Lung (tissue), 12 donors: ENCODE measurements around the gene LMBR1. TPM values are rescaled to one million over a fixed set of nuclear protein-coding genes. Genes with fewer than 3 reads are reported as not detected.

Experiments used
- ATAC-seq: fragments of 200-7000 bp; cut with Tn5 transposase; one replicate; pipeline ENCODE4 v1.9.1; 2020; ENCODE audit warnings: moderate number of reproducible peaks; ENCODE audit not compliant: insufficient read depth, low FRiP score
- DNase-seq, 3 donors: peaks; one replicate each; pipeline ENCODE4 v3.0.0-alpha.2; 2013 to 2017
- H3K27ac ChIP-seq, 2 donors: one replicate each; pipeline ENCODE4 v1.5.1; 2013; ENCODE audit warnings: mild to moderate bottlenecking in 2 of 2, moderate library complexity in 2 of 2, control low read depth in 1 of 2, inconsistent platforms in 1 of 2, low read depth in 1 of 2, low read length in 1 of 2
- H3K27me3 ChIP-seq, 3 donors: one replicate each; pipeline ENCODE4 v1.5.1; 2013; ENCODE audit warnings: low read length in 2 of 3; ENCODE audit not compliant: control insufficient read depth in 3 of 3, insufficient read depth in 3 of 3
- H3K36me3 ChIP-seq, 4 donors: one replicate each; pipeline ENCODE4 v1.5.1; 2013; ENCODE audit warnings: low read length in 4 of 4, mild to moderate bottlenecking in 1 of 4, moderate library complexity in 1 of 4; ENCODE audit not compliant: control insufficient read depth in 4 of 4, insufficient read depth in 4 of 4
- H3K4me1 ChIP-seq, 5 donors: one replicate each; pipeline ENCODE4 v1.5.1; 2013; ENCODE audit warnings: low read length in 5 of 5, mild to moderate bottlenecking in 2 of 5, moderate library complexity in 1 of 5; ENCODE audit not compliant: control insufficient read depth in 5 of 5, insufficient read depth in 5 of 5
- H3K4me3 ChIP-seq: one replicate; pipeline ENCODE4 v1.5.1; 2013; ENCODE audit warnings: mild to moderate bottlenecking, control low read depth, moderate library complexity
- H3K9ac ChIP-seq, 2 donors: one replicate each; pipeline ENCODE4 v1.5.1; 2013; ENCODE audit warnings: low read length in 2 of 2, control low read depth in 1 of 2; ENCODE audit not compliant: insufficient read depth in 1 of 2
- H3K9me3 ChIP-seq, 4 donors: one replicate each; pipeline ENCODE4 v1.5.1; 2013; ENCODE audit warnings: low read length in 3 of 4, mild to moderate bottlenecking in 1 of 4, moderate library complexity in 1 of 4; ENCODE audit not compliant: control insufficient read depth in 4 of 4, insufficient read depth in 3 of 4
- WGBS, 2 donors: extraction: QIAGEN DNeasy Blood & Tissue Kit; methylation state at CpG; one replicate each; pipeline ENCODE4 v1.1.7; 2013; 5-methylcytosine and 5-hydroxymethylcytosine counted together
- polyA plus RNA-seq, 2 donors: library from polyadenylated mRNA; stranded (reverse); fragments of 200-250 nt; gene quantifications; one replicate each; pipeline ENCODE4 v1.2.1, GENCODE V29; 2013
- total RNA-seq, 2 donors: library from RNA; depleted of rRNA in 1 of 2; stranded (reverse); fragments of >200 nt in 1 of 2; gene quantifications; one replicate each; pipeline ENCODE4 v1.2.1, GENCODE V29; 2014 to 2021
- TF ChIP-seq, protein P1 (sequence below): IDR thresholded peaks from 2 replicates; pipeline ENCODE4 v1.5.1; 2012; ENCODE audit warnings: mild to moderate bottlenecking; ENCODE audit errors: control extremely low read depth, extremely low read depth
- donor health status: control.
- donor health status: control.
- donor health status: Bipolar disorder and iron deficiency.
- donor health status: healthy.
- donor health status: DM: yes; HTN: yes; CAD: no.

The LMBR1 gene
- total and polyA plus RNA-seq, 4 donors: 9.7 to 119 (median 45.0) TPM

DNA sequence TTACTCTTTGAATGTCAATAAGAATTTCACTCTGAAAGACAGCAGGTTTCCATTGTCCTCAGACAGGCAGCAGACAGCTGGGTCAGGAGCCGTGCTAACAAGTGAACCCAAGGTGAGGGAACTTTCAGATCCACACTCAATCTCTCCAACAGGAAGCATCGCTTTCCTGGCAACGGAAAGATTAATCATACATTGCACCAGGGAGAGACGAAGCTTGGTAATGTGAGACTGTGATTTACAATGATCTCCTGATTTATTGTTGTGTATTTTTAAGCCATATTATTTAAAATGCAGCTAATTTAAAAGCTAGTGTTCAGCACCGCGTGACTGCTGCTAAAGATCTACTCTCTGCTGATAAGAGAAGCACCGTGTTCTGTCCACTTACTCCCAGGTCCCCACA lies 39.0 kb upstream of the LMBR1 start:
- Histone ChIP-seq H3K27me3 (peaks cover 0 to 2% (median 0%) of the 10 kb centered on the region in 3 donors), H3K27ac (no peak overlapping the region), H3K4me1 (peaks cover 0 to 5% (median 0%) of the 10 kb centered on the region in 5 donors), H3K9me3 (no peaks in the 10 kb centered on the region), H3K9ac (no peak overlapping the region), H3K4me3 (no peak overlapping the region), H3K36me3 (no peaks in the 10 kb centered on the region)
- TF ChIP-seq, protein P1, sequence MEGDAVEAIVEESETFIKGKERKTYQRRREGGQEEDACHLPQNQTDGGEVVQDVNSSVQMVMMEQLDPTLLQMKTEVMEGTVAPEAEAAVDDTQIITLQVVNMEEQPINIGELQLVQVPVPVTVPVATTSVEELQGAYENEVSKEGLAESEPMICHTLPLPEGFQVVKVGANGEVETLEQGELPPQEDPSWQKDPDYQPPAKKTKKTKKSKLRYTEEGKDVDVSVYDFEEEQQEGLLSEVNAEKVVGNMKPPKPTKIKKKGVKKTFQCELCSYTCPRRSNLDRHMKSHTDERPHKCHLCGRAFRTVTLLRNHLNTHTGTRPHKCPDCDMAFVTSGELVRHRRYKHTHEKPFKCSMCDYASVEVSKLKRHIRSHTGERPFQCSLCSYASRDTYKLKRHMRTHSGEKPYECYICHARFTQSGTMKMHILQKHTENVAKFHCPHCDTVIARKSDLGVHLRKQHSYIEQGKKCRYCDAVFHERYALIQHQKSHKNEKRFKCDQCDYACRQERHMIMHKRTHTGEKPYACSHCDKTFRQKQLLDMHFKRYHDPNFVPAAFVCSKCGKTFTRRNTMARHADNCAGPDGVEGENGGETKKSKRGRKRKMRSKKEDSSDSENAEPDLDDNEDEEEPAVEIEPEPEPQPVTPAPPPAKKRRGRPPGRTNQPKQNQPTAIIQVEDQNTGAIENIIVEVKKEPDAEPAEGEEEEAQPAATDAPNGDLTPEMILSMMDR: no peak
- WGBS, 2 donors: 16 to 17% methylated on average over 7 of the region's 7 CpGs
- ATAC-seq: no peak
- DNase-seq: peak in 2 of 3 donors; percentile 16 to 32

DNA sequence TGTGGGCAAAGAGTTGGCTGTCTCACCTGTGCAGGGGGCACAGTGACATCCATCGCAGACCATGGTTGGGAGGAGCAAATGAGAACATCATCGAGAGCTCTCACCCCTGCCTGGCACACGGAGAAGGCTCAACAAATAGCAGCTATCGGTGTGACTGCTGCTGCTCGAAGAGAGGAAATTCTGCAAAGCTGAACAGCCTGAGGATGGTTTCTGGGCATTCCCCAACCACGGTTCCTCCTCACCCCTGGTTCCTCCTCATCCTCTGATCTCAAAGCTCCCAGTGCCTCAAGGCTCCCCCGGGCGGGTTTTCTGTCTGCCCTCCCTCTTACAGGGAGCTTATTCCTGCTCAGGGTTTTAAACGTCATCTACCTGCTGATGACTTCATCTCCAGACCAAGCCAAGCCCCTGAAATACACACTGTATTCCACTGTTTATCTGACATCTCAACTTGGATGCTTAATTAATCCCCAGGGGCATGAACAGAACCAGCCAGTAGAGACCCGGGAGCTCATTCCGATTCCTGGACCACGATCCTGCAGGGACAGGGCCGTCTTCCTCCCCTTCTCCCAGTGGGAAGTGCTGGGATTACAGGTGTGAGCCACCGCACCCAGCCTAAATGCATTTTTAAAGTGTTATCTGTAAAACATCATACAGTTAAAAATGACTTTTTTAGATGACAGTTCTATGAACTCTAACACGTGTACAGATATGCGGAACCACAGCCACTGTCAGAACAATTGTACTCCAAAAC lies 37.0 kb upstream of the LMBR1 start:
- DNase-seq: no peak
- ATAC-seq: no peak
- H3K36me3 ChIP-seq: no peaks in the 10 kb centered on the region
- peaks cover 0 to 2% (median 0%) of the 10 kb centered on the region in 3 donors for H3K27me3 ChIP-seq
- no peaks in the 10 kb centered on the region for H3K9me3 ChIP-seq
- H3K27ac ChIP-seq: no peak overlapping the region
- TF ChIP-seq, protein P1: no peak
- H3K4me1 ChIP-seq: peaks cover 0 to 5% (median 0%) of the 10 kb centered on the region in 5 donors
- H3K4me3 ChIP-seq: no peak overlapping the region
- 51 to 68% methylated on average over 16 of the region's 16 CpGs for WGBS, 2 donors
- H3K9ac ChIP-seq: no peak overlapping the region

- TF ChIP-seq, protein P1: no peak
- peaks cover 0 to 2% (median 0%) of the 10 kb centered on the region in 3 donors for H3K27me3 ChIP-seq
- peaks cover 0 to 5% (median 0%) of the 10 kb centered on the region in 5 donors for H3K4me1 ChIP-seq
- no peaks in the 10 kb centered on the region for H3K9me3 ChIP-seq
- DNase-seq (no peak), ATAC-seq (no peak)
- H3K27ac ChIP-seq: no peak overlapping the region
- H3K36me3 ChIP-seq: no peaks in the 10 kb centered on the region
- no peak overlapping the region for H3K4me3 ChIP-seq
- 30 to 37% methylated on average over 5 of the region's 5 CpGs for whole genome bisulfite sequencing, 2 donors
- no peak overlapping the region for H3K9ac ChIP-seq
Measured at GRCh38 chr7:156928406-156928747, 35.4 kb upstream of the LMBR1 start.
